Esophagus mucosa (tissue), 1 donor: ENCODE measurements around the gene PLD5. TPM values are rescaled to one million over a fixed set of nuclear protein-coding genes. Genes with fewer than 3 reads are reported as not detected.
"Not testable (repeated sequence)": the region's sequence is repeated elsewhere in the genome, so short reads cannot be mapped to it uniquely, and the experiment has no call there.

ENCODE experiments used
- ATAC-seq: fragments of 200-7000 bp; cut with Tn5 transposase; one replicate; pipeline ENCODE4 v1.9.1; 2020
- total RNA-seq: library from RNA; stranded (reverse); gene quantifications from one replicate; pipeline ENCODE4 v1.2.4, GENCODE V29; 2023
- donor health status: DM: yes; HTN: yes; CAD: no.

The PLD5 gene
- total RNA-seq, 1 donor from 2014 or later: not detected

DNA sequence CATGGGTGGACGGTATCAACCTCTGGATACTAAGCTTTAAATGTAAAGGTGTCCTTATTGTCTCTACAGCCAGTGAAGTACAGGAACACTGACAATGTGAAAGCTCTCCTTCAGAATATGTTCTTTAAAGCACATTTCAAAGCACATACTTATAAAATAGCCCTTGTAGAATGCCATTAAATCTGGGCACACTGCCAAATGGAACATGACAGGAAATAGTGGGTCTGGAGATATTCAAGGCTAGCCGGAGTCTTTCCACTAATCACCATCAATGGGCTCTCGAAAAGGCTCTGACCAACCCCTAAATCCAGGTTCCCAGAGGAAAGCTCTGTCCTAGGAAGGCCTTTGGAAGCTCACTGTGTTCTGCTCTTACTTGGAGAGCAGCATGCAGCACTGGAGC lies 46.6 kb downstream of the PLD5 start:
- no peak for ATAC-seq

DNA sequence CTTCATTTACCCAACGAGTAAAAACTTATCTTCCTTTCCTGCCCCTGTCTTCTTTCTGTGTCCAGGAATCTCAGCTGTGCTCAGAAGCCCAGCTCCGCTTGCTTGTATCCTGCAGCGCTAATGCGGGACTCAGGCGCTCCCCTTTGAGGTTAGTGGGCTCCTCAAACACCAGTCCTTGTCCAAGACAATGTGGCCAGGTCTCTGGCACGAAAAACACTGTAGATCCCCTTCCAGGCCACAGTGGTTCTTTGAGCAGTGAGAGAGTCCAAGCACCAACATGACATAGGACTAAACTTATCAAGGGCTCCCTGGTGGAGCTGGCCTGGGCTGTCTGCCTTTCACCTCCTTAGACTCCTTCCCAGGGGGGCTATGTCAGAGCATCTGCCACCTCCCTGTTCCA lies 53.7 kb downstream of the PLD5 start:
- no peak for ATAC-seq

DNA sequence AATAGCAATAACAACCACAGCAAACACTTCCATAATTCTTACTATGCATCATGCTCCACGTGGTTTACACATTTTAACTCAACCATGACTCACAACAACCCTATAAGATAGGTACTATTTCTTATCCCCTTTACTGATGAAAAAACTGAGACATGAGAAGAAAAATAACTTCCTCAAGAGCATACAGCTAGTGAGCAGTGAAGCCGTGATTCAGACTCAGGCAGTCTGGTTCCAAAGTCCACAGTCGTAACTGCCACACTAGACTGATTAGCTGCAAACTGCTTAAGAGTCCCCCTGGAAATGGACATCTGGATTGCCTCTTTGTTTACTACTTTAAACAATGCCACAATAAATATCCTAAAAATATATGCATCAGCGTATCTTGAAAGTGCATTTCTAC lies 55.7 kb downstream of the PLD5 start:
- no peak for ATAC-seq

DNA sequence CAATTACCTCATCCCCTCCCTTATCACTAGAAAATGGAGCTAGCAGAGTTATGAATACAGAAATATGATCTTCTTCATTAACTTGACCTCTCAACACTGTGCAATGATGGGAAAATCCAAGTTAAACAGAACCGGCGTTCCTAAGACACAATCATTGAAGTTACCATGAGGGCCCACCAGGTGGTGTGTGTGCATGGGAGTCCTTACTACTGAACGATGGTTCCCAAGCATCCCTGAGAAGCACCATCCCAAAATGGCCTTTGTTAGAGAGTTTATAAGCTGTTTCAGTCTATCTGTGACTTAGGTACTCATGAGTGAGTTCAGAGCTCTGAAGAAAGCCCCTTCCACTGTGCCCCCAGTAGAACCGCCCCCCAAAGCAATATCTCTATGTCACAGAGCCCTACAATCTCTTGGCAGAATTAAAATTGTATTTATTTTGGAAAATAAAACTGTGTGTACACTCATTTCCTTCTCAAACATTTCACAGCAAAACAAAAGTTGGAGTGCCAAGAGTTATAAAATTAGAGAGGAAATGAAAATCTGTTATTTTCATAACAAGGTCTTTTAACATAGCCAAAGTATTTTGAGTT lies 56.8 kb downstream of the PLD5 start:
- ATAC-seq: peak; percentile 64

DNA sequence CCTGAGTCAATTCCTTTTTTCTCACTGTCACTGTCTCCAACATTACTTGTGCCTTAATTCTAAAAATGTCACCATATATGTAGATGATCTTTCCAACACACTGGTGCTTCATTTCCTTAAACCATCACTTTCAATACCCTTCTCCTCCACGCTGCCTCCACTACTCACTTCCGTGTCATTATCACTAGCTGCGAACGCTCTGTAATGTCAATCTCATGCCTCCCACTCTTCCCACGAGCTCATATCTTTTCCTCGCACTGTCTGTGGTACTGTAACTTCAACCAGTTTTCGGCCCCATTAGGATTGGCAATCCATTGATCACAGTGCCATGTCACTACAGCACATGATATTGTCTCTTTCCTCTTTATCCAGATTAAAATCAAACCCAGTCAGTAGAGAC lies 61.6 kb downstream of the PLD5 start:
- no peak for ATAC-seq

DNA sequence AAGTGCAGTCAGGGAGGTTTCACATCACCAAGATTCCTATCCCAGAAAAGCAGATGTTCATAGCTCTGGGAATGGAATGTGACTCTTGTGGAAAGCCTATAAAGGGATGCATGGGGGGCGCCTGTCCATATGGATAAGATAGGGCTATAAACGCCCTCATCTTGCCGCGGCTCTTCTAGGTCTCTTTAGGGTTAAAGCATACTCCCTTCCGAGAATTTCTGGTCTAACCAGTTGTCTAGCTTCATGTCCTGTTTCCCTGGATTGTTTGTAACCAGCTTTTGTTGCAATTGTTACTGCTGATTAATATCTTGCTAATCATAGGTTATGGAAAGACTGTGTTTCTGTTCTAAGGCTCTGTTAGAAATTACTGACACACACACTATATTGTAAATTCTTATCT lies 64.8 kb downstream of the PLD5 start:
- not testable (repeated sequence) for ATAC-seq

DNA sequence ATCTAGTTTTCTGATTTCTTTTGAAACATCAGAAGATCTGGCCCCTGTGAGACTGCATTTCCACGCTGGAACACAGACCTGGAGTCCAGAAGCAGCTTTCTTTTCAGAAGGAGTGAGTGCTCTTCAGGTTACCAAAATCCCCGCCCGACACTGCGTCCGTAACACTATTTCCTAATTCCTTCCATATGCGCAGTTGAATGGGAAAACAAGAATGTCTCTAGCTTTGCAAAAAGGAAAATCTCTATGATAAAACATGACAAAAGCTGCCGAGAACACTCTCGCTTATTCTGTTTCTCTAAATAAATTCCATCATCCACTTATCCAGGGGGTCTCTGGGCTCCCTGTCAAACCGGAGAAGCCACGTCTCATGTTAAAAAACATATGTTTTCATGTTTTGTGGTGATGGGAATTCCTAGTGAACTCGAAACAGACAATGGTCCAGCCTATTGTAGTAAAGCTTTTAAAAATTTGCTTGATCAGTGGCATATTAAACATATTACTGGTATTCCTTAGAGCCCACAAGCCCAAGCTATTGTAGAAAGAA lies 67.7 kb downstream of the PLD5 start:
- no peak for ATAC-seq

DNA sequence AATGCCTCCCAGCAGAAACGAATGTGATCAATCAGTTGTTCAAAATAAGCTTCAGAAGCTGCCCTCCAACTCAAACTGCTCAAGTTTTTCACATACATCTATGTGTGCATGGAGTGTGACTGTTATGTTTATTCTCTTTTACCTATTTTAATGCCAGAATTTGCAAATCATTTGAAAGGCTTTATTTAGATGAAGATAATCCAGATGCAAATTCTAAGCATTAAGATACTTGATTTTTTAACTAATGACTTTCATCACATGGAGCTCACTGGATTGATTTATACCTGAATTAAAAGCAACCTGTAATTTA lies 69.5 kb downstream of the PLD5 start:
- ATAC-seq: no peak

DNA sequence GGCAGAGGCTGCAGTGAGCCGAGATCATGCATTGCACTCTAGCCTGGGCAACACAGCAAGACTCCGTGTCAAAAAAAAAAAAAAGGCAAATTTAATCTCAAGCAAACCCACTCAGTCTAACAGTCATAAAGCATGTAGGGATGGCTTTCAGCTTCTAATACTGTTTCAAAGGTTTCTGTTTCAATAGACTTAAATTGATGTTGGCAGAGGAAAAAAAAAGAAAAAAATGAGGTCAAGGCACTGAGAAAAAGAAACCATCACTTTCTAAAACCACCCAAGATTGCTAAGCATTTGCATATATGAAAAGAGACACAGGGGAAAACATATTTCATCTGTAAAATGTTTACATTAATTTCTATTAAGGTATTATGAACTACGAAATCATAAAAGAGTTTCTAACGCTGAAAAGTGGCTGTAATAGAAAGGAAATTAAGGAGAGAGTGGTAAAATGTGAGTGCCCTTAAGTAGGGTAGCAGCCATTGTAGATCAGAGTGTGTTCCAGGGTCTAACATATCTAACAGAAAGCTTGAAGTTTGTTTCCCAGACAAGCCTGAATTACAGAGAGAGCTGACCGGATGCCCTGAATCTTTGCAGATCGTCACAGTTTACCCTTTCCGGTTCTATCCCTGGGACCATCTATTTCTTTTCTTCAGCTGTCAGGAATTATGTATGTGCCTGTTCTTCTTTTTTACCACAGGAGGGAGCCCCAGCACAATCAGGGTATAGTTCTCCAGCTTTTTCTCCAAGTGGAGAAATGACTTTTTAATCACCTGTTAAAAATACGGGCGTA lies 70.0 kb downstream of the PLD5 start:
- peak; percentile 33 for ATAC-seq

DNA sequence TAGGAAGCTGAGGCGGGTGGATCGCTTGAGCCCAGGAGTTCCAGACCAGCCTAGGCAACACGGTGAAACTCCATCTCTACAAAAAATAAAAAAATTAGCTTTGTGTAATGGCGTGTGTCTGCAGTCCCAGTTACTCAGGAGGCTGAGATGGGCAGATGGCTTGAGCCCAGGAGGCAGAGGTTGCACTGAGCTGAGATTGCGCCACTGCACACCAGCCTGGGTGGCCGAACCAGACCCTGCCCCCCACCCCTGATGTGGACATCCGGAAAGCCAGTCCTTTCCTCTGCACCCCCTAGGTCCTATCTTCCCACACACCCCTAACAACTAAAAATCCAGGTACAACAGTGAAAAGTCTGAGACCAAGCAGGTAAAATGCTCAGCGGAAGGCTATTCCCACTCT lies 71.9 kb downstream of the PLD5 start:
- no peak for ATAC-seq

DNA sequence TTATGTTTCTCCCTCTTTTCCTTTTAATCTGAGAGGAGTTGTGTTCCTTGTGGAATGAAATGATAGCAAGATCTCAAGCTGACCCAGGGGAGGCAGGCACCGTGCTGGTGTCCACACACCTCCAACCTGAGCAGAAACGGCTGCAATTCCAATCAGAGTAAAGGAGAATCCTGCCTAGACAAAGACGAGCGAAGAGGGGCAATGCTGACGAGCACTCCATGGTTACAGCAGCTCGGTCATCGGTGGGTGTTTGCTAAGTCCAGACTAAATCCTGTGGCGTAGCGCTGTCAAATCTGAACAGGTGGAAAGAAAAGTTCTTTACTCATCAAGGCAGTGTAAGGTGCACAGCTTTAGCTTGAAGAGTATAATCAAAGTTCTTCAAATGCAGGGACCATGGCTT lies 74.8 kb downstream of the PLD5 start:
- ATAC-seq: no peak

DNA sequence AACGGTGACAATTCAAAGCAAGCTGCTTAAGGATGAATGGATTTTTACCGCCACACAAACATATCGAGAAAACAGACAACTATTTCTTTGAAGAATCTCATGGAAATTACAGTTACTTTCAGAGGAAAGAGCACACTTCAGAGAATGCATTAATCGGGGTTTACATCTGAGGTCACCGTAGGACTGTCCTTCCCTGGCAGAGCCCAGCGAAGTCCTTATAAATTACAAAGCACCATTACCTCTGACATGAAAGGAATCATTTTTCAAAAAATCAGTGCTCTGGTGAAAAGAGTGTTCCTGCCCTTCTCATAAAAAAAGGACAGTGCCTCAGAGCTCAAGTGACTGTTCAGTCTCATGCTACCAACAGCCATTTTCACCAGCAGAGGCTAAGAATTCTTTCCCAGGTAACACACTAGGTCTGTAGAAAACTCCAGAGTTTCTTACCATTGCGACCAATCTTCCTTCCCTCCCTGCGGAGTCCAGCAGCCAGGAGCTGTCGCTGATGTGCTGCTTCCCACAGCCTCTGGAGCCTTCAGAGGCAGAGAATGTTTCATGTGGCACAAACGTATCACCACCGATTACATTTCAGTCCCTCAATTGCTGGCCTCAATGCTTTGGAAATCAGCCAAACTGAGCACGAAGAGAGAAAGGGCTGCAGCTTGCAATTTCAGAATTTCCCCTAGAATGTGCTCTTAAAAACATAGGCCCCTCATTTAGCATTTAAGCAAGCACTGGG lies 75.4 kb downstream of the PLD5 start:
- ATAC-seq: no peak

DNA sequence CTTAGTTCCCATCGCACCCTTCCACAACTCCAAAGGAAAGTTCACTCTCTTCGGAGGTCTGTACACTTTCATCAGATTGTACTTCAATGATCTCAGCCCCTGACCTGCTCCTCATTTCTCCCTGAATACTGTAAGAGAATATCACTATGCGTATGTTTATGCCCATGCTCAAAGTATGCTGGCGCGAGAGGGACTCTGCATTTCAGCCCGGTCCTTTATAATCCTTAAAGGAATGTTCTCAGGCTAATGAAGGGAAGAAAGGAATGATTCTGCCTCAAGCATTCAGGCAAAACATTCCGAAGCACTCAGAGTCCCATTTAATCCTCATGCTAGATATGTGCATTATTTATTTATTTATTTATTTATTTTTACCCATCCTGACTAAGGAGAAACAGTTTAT lies 76.8 kb downstream of the PLD5 start:
- no peak for ATAC-seq

DNA sequence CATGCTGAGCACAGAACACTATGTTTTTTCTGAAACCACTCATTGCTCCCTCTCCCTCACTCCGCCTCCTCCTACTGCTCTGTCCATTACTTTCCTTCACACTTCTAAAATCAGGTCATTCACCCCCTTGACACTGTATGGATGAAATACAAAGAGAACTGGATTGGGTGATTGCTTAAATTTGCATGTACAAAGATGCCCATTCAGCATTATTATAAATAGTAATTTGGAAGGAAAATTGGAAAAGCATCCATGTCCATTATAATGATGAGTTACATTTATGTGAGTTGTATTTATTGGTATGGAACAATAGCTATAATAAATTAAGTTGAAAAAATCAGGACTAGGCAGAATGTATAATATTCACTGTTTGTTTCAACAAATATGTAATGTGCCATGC lies 83.7 kb downstream of the PLD5 start:
- no peak for ATAC-seq

DNA sequence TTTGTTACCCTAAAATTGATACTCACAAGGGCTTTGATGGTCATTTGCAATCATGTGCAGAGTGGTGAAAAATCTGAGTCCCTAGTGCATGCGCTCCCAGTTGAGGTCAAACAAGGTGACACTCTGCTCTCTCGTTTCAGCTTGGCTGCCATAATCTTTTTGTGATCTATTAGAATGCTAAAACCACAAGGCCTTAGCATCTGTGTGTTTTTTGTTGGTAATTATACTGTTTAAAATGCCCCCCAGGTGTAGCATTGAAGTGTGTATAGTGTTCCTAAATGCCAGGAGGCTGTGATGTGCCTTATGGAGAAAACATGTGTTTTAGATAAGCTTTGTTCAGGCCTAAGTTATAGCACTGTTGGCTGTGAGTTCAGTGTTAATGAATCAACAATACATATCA lies 89.3 kb downstream of the PLD5 start:
- ATAC-seq: no peak

DNA sequence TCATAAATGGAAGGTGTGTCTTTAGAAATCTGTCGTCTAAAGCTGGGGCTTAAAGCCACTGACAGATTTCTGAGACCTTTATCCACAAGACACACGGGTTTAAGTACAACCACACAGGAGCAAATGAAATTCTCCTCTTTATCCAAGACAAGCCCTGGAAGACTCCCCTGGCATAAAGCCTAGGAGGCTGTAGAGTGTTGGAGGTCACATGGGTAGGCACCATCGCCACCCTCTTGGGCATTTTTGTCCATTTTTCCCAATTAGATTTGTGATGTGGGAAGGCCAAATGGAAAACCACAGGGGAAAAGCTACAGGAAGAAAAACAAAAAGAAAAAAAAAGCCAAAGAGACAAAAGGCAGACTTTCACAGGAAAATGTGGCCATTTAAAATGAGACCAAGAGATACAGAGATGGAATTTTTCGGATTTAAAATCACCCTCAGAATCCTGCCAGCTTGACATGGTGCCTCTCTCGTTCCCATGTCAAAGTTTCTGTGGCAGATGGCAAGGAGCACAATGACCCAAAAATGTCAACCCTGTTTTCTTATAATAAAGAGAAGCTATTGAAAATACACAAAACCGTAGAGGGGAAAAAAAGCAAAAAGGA lies 91.9 kb downstream of the PLD5 start:
- ATAC-seq: no peak

DNA sequence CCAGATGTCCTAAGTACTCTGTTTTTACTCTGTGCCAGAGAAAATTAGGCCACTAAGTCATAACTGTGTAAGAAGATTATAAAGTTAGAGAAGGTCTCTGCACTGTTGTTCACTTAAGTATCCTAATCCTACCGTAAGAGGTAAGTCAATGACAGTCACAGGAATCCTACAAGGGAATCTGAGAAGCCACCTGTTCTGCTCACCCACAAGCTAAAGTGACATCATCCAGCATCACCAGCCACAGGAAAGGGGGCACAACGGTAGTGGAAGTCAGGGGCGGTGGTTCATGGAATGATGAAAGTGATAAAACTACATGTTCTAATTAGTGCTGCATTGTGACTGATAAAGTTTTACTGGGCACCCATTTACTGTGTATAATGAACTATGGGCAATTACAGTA lies 92.7 kb downstream of the PLD5 start:
- no peak for ATAC-seq

DNA sequence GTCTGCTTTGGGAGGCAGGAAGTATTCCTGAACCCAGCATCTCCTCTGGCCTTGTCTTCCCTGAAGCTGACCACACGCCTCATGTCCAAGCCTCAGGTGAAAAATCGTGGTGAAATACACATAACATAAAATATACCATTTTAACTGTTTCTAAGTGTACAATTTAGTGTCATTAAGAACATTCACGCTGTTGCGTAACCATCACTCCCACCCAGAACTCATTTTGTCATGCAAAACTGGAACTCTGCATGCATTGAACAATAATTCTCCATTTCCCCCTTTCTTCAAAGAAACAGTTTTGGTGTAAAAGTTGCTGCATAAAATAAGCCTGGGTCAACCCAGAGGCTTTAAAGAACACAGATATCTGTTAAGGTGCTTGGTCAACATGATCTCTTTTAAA lies 93.5 kb downstream of the PLD5 start:
- no peak for ATAC-seq

DNA sequence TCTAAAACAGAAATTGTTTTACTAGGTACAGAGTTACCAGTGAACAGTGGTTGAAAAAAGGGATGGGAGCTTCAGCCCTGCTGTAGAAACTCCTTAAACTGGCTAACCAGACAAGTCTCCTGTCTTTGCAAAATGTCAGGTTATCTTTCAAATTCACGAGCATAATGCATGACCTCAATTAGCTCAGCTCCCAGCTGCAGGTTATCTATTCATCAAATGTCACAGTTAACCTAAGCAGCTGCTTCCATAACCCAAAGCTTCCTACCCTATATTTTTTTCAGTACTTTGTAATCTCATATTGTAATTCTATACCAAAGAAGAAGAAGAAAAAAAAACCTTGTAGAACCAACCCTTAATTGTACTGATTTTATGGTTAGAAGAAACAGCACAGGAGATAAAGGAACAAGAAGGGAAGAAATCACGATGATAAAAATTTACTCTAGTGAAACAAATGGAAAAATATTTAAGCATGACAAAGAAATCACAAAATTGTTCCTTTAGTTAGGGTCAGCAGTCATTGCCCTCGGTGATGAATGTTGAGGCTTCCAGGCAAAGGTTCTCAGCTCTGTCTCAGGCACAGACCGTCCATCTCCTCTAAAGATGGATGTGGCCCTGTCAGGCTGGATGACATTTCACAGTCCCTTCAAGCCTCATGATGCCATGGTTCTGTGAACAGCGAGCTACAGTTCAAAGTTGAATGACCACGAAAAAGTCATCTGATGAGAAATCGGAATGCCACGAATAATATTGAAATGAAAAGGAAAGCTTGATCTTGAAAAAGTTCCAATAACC lies 95.9 kb downstream of the PLD5 start:
- no peak for ATAC-seq

DNA sequence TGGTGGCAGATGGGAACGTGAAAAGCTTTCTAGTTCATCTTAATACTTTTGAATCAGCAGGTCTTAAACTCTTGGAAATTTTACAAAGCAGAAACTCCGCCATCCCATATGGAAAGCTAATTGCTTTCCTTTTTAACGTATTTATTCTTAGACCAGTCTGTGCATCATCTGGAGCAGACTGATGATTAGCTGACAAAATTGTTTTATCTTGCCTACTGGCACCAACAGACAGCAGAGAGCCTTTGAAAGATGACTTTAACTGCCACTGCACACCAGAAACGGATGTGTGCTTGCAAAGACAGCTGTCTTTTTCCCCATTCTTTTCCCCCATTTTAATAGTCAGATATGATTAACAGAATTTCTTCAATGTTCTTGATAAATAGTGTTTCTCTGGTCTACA lies 97.0 kb downstream of the PLD5 start:
- ATAC-seq: no peak

DNA sequence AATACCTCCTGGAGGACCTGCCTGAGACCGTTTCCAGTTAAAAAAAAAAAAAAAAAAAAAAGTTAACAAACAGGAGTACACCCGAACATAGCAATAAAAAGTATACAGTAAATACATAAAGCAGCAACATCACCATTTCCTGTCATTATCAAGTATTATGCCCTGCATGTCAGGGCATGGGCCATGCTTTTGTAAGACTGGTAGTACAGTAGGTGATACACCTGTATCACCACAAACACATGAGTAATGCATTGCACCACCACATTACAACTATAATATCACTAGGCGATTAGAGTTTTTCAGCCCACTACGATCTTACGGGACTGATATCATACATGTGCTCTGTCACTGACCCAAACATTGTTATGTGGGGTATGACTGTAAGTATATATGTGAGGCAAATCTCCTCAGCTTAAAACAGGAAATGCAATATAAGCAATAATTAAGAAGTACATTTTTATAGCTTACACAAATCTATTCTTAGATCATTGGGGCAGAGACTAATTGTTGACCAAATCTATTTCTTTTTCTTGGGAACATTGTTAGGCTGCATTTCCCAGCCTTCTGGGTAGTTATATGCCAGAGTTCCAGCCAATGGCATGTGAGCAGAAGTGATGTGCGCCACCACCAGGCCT lies 98.1 kb downstream of the PLD5 start:
- ATAC-seq: no peak

DNA sequence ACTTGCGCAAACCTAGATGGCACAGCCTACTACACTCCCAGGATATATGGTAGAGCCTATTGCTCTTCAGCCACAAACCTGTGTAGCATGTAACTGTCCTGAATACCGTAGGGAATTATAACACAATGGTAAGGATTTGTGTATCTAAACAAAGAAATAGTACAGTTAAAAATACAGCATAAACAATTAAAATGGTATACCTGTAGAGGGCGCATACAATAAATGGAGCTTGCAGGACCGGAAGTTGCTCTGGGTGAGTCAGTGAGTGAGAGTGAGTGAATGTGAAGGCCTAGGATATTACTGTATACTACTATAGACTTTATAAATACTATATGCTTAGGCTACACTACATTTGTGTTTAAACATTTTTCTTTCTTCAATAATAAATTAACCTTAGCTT lies 99.3 kb downstream of the PLD5 start:
- no peak for ATAC-seq
